SK-N-SH (cell line): ENCODE measurements around the gene PEF1. TPM values are rescaled to one million over a fixed set of nuclear protein-coding genes. Genes with fewer than 3 reads are reported as not detected.
A peak's percentile ranks its signal among the peaks of the same experiment; 100 is the strongest.

Experiments
- CTCF ChIA-PET: fragments of 300-600, 350-600 bp; formaldehyde crosslinking; extraction: SDS; loops from one replicate; lab custom pipeline; 2021; lab: Yijun Ruan, JAX
- POLR2A ChIA-PET: fragments of 350-600 bp; sonication (Branson Sonifier 250); formaldehyde crosslinking; extraction: SDS; loops from one replicate; lab custom pipeline; 2020; ENCODE audit warnings: antibody characterized with exemption, inconsistent platforms; lab: Yijun Ruan, JAX
- DNase-seq: peaks from one replicate; pipeline ENCODE4 v3.0.0; 2012
- H2AFZ ChIP-seq: fragments of 200-600 bp; sonication (generic); 2 replicates; pipeline ENCODE4 v1.8.1; 2016; ENCODE audit warnings: antibody characterized with exemption, mild to moderate bottlenecking, low read depth
- H3F3A ChIP-seq: fragments of 200-600 bp; sonication (generic); replicated peaks from 2 replicates; pipeline ENCODE3; 2016; ENCODE audit warnings: antibody characterized with exemption, mild to moderate bottlenecking; ENCODE audit not compliant: insufficient read depth
- H3K27ac ChIP-seq, 2 experiments: fragments of 200-500 bp in 1 of 2; fragments of 200-600 bp in 1 of 2; sonication (Bioruptor generic) in 1 of 2; sonication (generic), shearing (Covaris generic) in 1 of 2; 2 replicates each; pipeline versions ENCODE4 v1.5.1 to v1.6.1; 2014 to 2016; ENCODE audit warnings: low read depth in 2 of 2, inconsistent platforms in 1 of 2, low read length in 1 of 2, mild to moderate bottlenecking in 1 of 2, mixed read lengths in 1 of 2
- H3K27me3 ChIP-seq: fragments of 200-600 bp; sonication (generic), shearing (Covaris generic); 2 replicates; pipeline ENCODE4 v1.6.1; 2016; ENCODE audit warnings: mixed run types; ENCODE audit not compliant: insufficient read depth
- H3K36me3 ChIP-seq, 2 experiments: fragments of 200-500 bp in 1 of 2; fragments of 200-600 bp in 1 of 2; sonication (Bioruptor generic) in 1 of 2; sonication (generic) in 1 of 2; replicated peaks in 1 of 2; 2 replicates each; pipeline versions ENCODE3 to v1.5.1; 2014 to 2016; ENCODE audit warnings: low read length in 1 of 2, mild to moderate bottlenecking in 1 of 2; ENCODE audit not compliant: insufficient read depth in 2 of 2, control insufficient read depth in 1 of 2
- H3K4me1 ChIP-seq, 2 experiments: fragments of 200-500 bp in 1 of 2; fragments of 200-600 bp in 1 of 2; sonication (Bioruptor generic) in 1 of 2; sonication (generic), shearing (Covaris generic) in 1 of 2; 2 replicates each; pipeline versions ENCODE4 v1.5.1 to v1.6.1; 2014 to 2016; ENCODE audit warnings: low read depth in 1 of 2, low read length in 1 of 2, mixed run types in 1 of 2; ENCODE audit not compliant: insufficient read depth in 2 of 2, control insufficient read depth in 1 of 2
- H3K4me2 ChIP-seq: fragments of 200-600 bp; sonication (generic), shearing (Covaris generic); 2 replicates; pipeline ENCODE4 v1.6.1; 2017; ENCODE audit warnings: mixed run types
- H3K4me3 ChIP-seq, 2 experiments: fragments of 200-500 bp in 1 of 2; fragments of 200-600 bp in 1 of 2; sonication (Bioruptor generic) in 1 of 2; sonication (generic), shearing (Covaris generic) in 1 of 2; 2 replicates each; pipeline versions ENCODE4 v1.5.1 to v1.8.1; 2014 to 2016; ENCODE audit warnings: low read depth in 2 of 2, inconsistent platforms in 1 of 2, low read length in 1 of 2, mild to moderate bottlenecking in 1 of 2, mixed read lengths in 1 of 2, moderate library complexity in 1 of 2
- H3K79me2 ChIP-seq: fragments of 200-600 bp; sonication (generic); 2 replicates; pipeline ENCODE4 v1.8.1; 2017; ENCODE audit warnings: mild to moderate bottlenecking; ENCODE audit not compliant: insufficient read depth
- H3K9ac ChIP-seq: fragments of 200-600 bp; sonication (generic); 2 replicates; pipeline ENCODE4 v1.6.1; 2017; ENCODE audit warnings: mixed run types
- H3K9me2 ChIP-seq: fragments of 200-600 bp; sonication (generic); 2 replicates; pipeline ENCODE4 v1.6.1; 2017; ENCODE audit warnings: mixed run types
- H3K9me3 ChIP-seq: fragments of 200-600 bp; sonication (generic); 2 replicates; pipeline ENCODE4 v1.6.1; 2017; ENCODE audit warnings: mixed run types, mild to moderate bottlenecking, moderate library complexity
- H4K20me1 ChIP-seq: fragments of 200-600 bp; sonication (generic); 2 replicates; pipeline ENCODE4 v1.6.1; 2017; ENCODE audit warnings: mild to moderate bottlenecking, mixed run types; ENCODE audit not compliant: insufficient read depth
- ELF1 ChIP-seq: IDR thresholded peaks from 2 replicates; pipeline ENCODE4 v1.4.0; 2012
- FOSL2 ChIP-seq: IDR thresholded peaks from 2 replicates; pipeline ENCODE4 v1.4.0; 2012; ENCODE audit warnings: low read depth, mild to moderate bottlenecking, moderate library complexity, borderline replicate concordance
- FOXM1 ChIP-seq: IDR thresholded peaks from 2 replicates; pipeline ENCODE4 v1.4.0; 2012; ENCODE audit warnings: low read depth, mild to moderate bottlenecking
- GABPA ChIP-seq: IDR thresholded peaks from 2 replicates; pipeline ENCODE4 v1.4.0; 2012; ENCODE audit warnings: low read depth, mild to moderate bottlenecking
- GATA2 ChIP-seq: sonication (generic); formaldehyde crosslinking; IDR thresholded peaks from 2 replicates; pipeline ENCODE4 v1.5.0; 2020; ENCODE audit warnings: mild to moderate bottlenecking, missing genetic modification reagents
- IRF3 ChIP-seq: fragments of 150-350 bp; IDR thresholded peaks from 2 replicates; pipeline ENCODE4 v1.6.1; 2016; ENCODE audit warnings: mild to moderate bottlenecking, low read depth, low read length
- JUND ChIP-seq: IDR thresholded peaks from 2 replicates; pipeline ENCODE4 v1.4.0; 2012
- MAX ChIP-seq: IDR thresholded peaks from 2 replicates; pipeline ENCODE4 v1.4.0; 2012; ENCODE audit warnings: low read depth
- NFIC ChIP-seq: IDR thresholded peaks from 2 replicates; pipeline ENCODE4 v1.4.0; 2012; ENCODE audit warnings: borderline replicate concordance
- NRF1 ChIP-seq: IDR thresholded peaks from 2 replicates; pipeline ENCODE4 v1.6.1; 2012; ENCODE audit warnings: low read depth, mild to moderate bottlenecking, low read length
- RAD21 ChIP-seq: IDR thresholded peaks from 2 replicates; pipeline ENCODE4 v1.6.1; 2012; ENCODE audit warnings: mild to moderate bottlenecking, low read length
- RFX5 ChIP-seq: IDR thresholded peaks from 2 replicates; pipeline ENCODE4 v1.6.1; 2012; ENCODE audit warnings: mild to moderate bottlenecking, improper control_type of control experiment, low read length
- SMC3 ChIP-seq: IDR thresholded peaks from 2 replicates; pipeline ENCODE4 v1.6.1; 2012; ENCODE audit warnings: low read depth, low read length, improper control_type of control experiment
- TAF1 ChIP-seq: IDR thresholded peaks from 2 replicates; pipeline ENCODE4 v1.6.1; 2012; ENCODE audit warnings: low read depth, mild to moderate bottlenecking, low read length, moderate library complexity, borderline replicate concordance
- TCF12 ChIP-seq: IDR thresholded peaks from 2 replicates; pipeline ENCODE4 v1.4.0; 2012
- TEAD4 ChIP-seq: IDR thresholded peaks from 2 replicates; pipeline ENCODE4 v1.4.0; 2012; ENCODE audit warnings: mild to moderate bottlenecking, borderline replicate concordance; ENCODE audit not compliant: insufficient read depth
- WGBS: methylation state at CpG from one replicate; pipeline ENCODE4 v1.1.6; 2017; ENCODE audit warnings: low lambda C conversion rate; 5-methylcytosine and 5-hydroxymethylcytosine counted together
- polyA plus RNA-seq, 3 experiments: library from polyadenylated mRNA; depleted of rRNA; stranded (reverse); fragments of >200 nt; gene quantifications; 2 replicates each; pipeline ENCODE4 v1.2.3, GENCODE V29; 2012

Gene PEF1
- polyA plus RNA-seq, 1 of the 3 experiments (the other 2 are of a cell fraction) = 51.9 TPM

- Histone ChIP-seq H3K9me3 (no peaks in the 10 kb centered on the region), H3K27me3 (no peaks in the 10 kb centered on the region), H2AFZ (no peak overlapping the region), H3K4me3 (no peak overlapping the region), H3K27ac (peak overlapping the region in 1 of 2 experiments; percentile 25; a peak in 1 of 4 replicates), H3K9ac (no peak overlapping the region), H3K36me3 (peaks cover 0 to 7% of the 10 kb centered on the region in 2 experiments), H4K20me1 (peaks cover 17% of the 10 kb centered on the region), H3K4me1 (peaks cover 14 to 38% of the 10 kb centered on the region in 2 experiments; a peak in 3 of 4 replicates), H3K9me2 (no peaks in the 10 kb centered on the region), H3K79me2 (peaks cover 75% of the 10 kb centered on the region), H3K4me2 (no peak overlapping the region), H3F3A (peaks cover 3% of the 10 kb centered on the region)
- WGBS = 98% methylated on average over 4 of the region's 4 CpGs
- POLR2A ChIA-PET = no interaction called here
- CTCF ChIA-PET = interaction anchor here (1.0 to 7.5 kb wide), 7 partner anchors 12 to 77 kb away, joined by 3 to 45 read pairs (median 7); partner anchors contain the start of gene HCRTR1
- no peak for DNase-seq
- TF ChIP-seq MAX (no peak), JUND (no peak), GABPA (no peak), TEAD4 (no peak), GATA2 (CRISPR knock-in tag) (no peak), NRF1 (no peak), FOXM1 (no peak), TAF1 (no peak)
- TF ChIP-seq, all 33 proteins: peak for 0
These were observed 3.7 kb downstream of the PEF1 start for GRCh38 chr1:31640964-31641363.

- CTCF ChIA-PET = interaction anchor here (0.7 to 7.5 kb wide), 15 partner anchors 11 to 149 kb away, joined by 3 to 45 read pairs (median 3); partner anchors contain the start of gene HCRTR1
These were observed 4.5 kb downstream of the PEF1 start for GRCh38 chr1:31640179-31640578.

GRCh38 chr1:31639543-31639942 is 5.1 kb downstream of the PEF1 start:
- POLR2A ChIA-PET = no interaction called here
- H3K4me2 ChIP-seq = peak overlapping the region; percentile 39
- no peak for DNase-seq

More at GRCh38 chr1:31640179-31640578, 4.5 kb downstream of the PEF1 start:
- H3K79me2 ChIP-seq = peaks cover 82% of the 10 kb centered on the region
- no peak overlapping the region for H3K4me3 ChIP-seq
- POLR2A ChIA-PET = no interaction called here
- TF ChIP-seq FOXM1 (no peak), NFIC (no peak), FOSL2 (no peak), SMC3 (peak; percentile 11; the same call in 1 of the 2 replicates), TCF12 (no peak), ELF1 (no peak), RAD21 (peak; percentile 51)
- no peaks in the 10 kb centered on the region for H3K27me3 ChIP-seq
- H3K9me3 ChIP-seq = no peaks in the 10 kb centered on the region
- H3K4me2 ChIP-seq = peak overlapping the region; percentile 39; the same call in 1 of the 2 replicates
- H2AFZ ChIP-seq = no peak overlapping the region
- H3K27ac ChIP-seq = peak overlapping the region; percentile 13 to 81; a peak in 3 of 4 replicates
- peaks cover 0 to 10% of the 10 kb centered on the region in 2 experiments for H3K36me3 ChIP-seq
- peaks cover 22% of the 10 kb centered on the region for H4K20me1 ChIP-seq
- no peaks in the 10 kb centered on the region for H3K9me2 ChIP-seq
- H3F3A ChIP-seq = peaks cover 3% of the 10 kb centered on the region
- H3K9ac ChIP-seq = no peak overlapping the region
- peaks cover 14 to 32% of the 10 kb centered on the region in 2 experiments; a peak in 3 of 4 replicates for H3K4me1 ChIP-seq
- DNase-seq = no peak

More at GRCh38 chr1:31639543-31639942, 5.1 kb downstream of the PEF1 start:
- Histone ChIP-seq H3K9me3 (no peaks in the 10 kb centered on the region), H3K9ac (no peak overlapping the region), H3K4me3 (no peak overlapping the region), H2AFZ (no peak overlapping the region), H3F3A (peaks cover 3% of the 10 kb centered on the region), H3K79me2 (peaks cover 86% of the 10 kb centered on the region), H3K27me3 (no peaks in the 10 kb centered on the region), H3K9me2 (no peaks in the 10 kb centered on the region), H3K27ac (peak overlapping the region; percentile 13 to 81; a peak in 3 of 4 replicates), H3K4me1 (peaks cover 14 to 35% of the 10 kb centered on the region in 2 experiments; a peak in 3 of 4 replicates), H4K20me1 (peaks cover 28% of the 10 kb centered on the region), H3K36me3 (peaks cover 0 to 16% of the 10 kb centered on the region in 2 experiments)
- WGBS = 54% methylated on average over 5 of the region's 5 CpGs
- TF ChIP-seq RFX5 (no peak), IRF3 (no peak), JUND (no peak), FOXM1 (no peak)
- CTCF ChIA-PET = interaction anchor here (0.7 to 7.5 kb wide), 11 partner anchors 11 to 150 kb away, joined by 3 to 45 read pairs (median 3); partner anchors contain the start of gene HCRTR1
